HK-2 (cell line): ENCODE results near the gene VEGFB.

Experiments used
- DNase-seq: peaks from one replicate; pipeline ENCODE4 v3.0.0-alpha.2; 2018; ENCODE audit not compliant: unreplicated experiment

Gene VEGFB

GRCh38 chr11:64246871-64247728 is 12.7 kb downstream of the VEGFB start, which contains the start of gene PPP1R14B:
Gene PPP1R14B (minus strand): TSS chr11:64246943. CDS start chr11:64246673, 270 bp downstream.
- peak; percentile 76 for DNase-seq

- DNase-seq: no peak
These were observed 13.5 kb downstream of the VEGFB start for GRCh38 chr11:64247729-64248531.

- no peak for DNase-seq
These were observed 14.2 kb downstream of the VEGFB start for GRCh38 chr11:64248578-64248977.

- DNase-seq: no peak
These were observed 14.7 kb downstream of the VEGFB start for GRCh38 chr11:64249038-64249437.

GRCh38 chr11:64249563-64250414 is 15.4 kb downstream of the VEGFB start:
- DNase-seq: no peak

GRCh38 chr11:64250415-64251015 is 16.1 kb downstream of the VEGFB start:
- no peak for DNase-seq

GRCh38 chr11:64251016-64251752 is 16.8 kb downstream of the VEGFB start, which contains the start of gene PLCB3:
Gene PLCB3 (plus strand): TSS chr11:64251530. CDS start chr11:64251650, 120 bp downstream.
- DNase-seq: peak; percentile 51

GRCh38 chr11:64251753-64252002 is 17.3 kb downstream of the VEGFB start:
- no peak for DNase-seq

GRCh38 chr11:64252003-64252872 is 17.9 kb downstream of the VEGFB start:
- DNase-seq: peak; percentile 52

- no peak for DNase-seq
These were observed 18.7 kb downstream of the VEGFB start for GRCh38 chr11:64253043-64253442.

- DNase-seq: no peak
These were observed 19.1 kb downstream of the VEGFB start for GRCh38 chr11:64253481-64253880.

- no peak for DNase-seq
These were observed 19.9 kb downstream of the VEGFB start for GRCh38 chr11:64254326-64254725.

GRCh38 chr11:64255135-64256128 is 21.0 kb downstream of the VEGFB start:
- DNase-seq: no peak

GRCh38 chr11:64256300-64256699 is 21.9 kb downstream of the VEGFB start:
- DNase-seq: no peak

- DNase-seq: no peak
These were observed 24.0 kb downstream of the VEGFB start for GRCh38 chr11:64258356-64258755.

GRCh38 chr11:64258946-64259532 is 24.7 kb downstream of the VEGFB start:
- no peak for DNase-seq

- DNase-seq: no peak
These were observed 25.2 kb downstream of the VEGFB start for GRCh38 chr11:64259533-64260067.

GRCh38 chr11:64260147-64260708 is 25.8 kb downstream of the VEGFB start:
- DNase-seq: no peak
